Measurements from ENCODE around the gene METTL6.

Gene METTL6

GRCh38 chr3:15433531-15433930 lies 6.2 kb upstream of the METTL6 start:
- peaks cover 66% of the 10 kb centered on the region for H3K36me3 ChIP-seq (ENCODE audit: insufficient read depth, low read length)
- H3K27ac ChIP-seq (ENCODE audit: low read depth, low read length, poor library complexity, severe bottlenecking), result no peak overlapping the region
- TF ChIP-seq EZH2 (IDR thresholded peaks at IDR 0.05; ENCODE audit: borderline replicate concordance, low read length), result no peak
- TF ChIP-seq, protein P1, sequence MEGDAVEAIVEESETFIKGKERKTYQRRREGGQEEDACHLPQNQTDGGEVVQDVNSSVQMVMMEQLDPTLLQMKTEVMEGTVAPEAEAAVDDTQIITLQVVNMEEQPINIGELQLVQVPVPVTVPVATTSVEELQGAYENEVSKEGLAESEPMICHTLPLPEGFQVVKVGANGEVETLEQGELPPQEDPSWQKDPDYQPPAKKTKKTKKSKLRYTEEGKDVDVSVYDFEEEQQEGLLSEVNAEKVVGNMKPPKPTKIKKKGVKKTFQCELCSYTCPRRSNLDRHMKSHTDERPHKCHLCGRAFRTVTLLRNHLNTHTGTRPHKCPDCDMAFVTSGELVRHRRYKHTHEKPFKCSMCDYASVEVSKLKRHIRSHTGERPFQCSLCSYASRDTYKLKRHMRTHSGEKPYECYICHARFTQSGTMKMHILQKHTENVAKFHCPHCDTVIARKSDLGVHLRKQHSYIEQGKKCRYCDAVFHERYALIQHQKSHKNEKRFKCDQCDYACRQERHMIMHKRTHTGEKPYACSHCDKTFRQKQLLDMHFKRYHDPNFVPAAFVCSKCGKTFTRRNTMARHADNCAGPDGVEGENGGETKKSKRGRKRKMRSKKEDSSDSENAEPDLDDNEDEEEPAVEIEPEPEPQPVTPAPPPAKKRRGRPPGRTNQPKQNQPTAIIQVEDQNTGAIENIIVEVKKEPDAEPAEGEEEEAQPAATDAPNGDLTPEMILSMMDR (IDR thresholded peaks at IDR 0.05; ENCODE audit: low read length), result no peak
- no peaks in the 10 kb centered on the region for H3K9me3 ChIP-seq (ENCODE audit: low read length)
- no peak overlapping the region for H2AFZ ChIP-seq (ENCODE audit: low read length)
- H3K27me3 ChIP-seq (ENCODE audit: insufficient read depth, low read length), result no peaks in the 10 kb centered on the region
- H3K4me3 ChIP-seq (ENCODE audit: low read depth, low read length, poor library complexity, severe bottlenecking), result no peak overlapping the region
- no peaks in the 10 kb centered on the region; the same call in 1 of the 2 replicates for H3F3A ChIP-seq (ENCODE audit: insufficient read depth, low read length)
- H3K4me1 ChIP-seq (ENCODE audit: insufficient read depth, low read length, severe bottlenecking), result peaks cover 11% of the 10 kb centered on the region
- no peaks in the 10 kb centered on the region for H4K20me1 ChIP-seq (ENCODE audit: insufficient read depth, low read length)
- peaks cover 12% of the 10 kb centered on the region for H3K79me2 ChIP-seq (ENCODE audit: insufficient read depth, low read length)
- H3K9me2 ChIP-seq (ENCODE audit: low read depth, low read length), result no peaks in the 10 kb centered on the region
- H3K4me2 ChIP-seq (ENCODE audit: low read length), result no peak overlapping the region
- no peak overlapping the region for H3K9ac ChIP-seq (ENCODE audit: low read length)

GRCh38 chr3:15431256-15431837 lies 4.0 kb upstream of the METTL6 start:
- Histone ChIP-seq H3K4me2 (ENCODE audit: low read length) (no peak overlapping the region), H3K9me3 (ENCODE audit: low read length) (no peaks in the 10 kb centered on the region), H3K27me3 (ENCODE audit: insufficient read depth, low read length) (no peaks in the 10 kb centered on the region), H3K9me2 (ENCODE audit: low read depth, low read length) (no peaks in the 10 kb centered on the region), H3K27ac (ENCODE audit: low read depth, low read length, poor library complexity, severe bottlenecking) (no peak overlapping the region), H4K20me1 (ENCODE audit: insufficient read depth, low read length) (no peaks in the 10 kb centered on the region), H3K4me1 (ENCODE audit: insufficient read depth, low read length, severe bottlenecking) (peaks cover 22% of the 10 kb centered on the region), H3K36me3 (ENCODE audit: insufficient read depth, low read length) (peaks cover 47% of the 10 kb centered on the region), H2AFZ (ENCODE audit: low read length) (no peak overlapping the region), H3K79me2 (ENCODE audit: insufficient read depth, low read length) (peaks cover 29% of the 10 kb centered on the region), H3K4me3 (ENCODE audit: low read depth, low read length, poor library complexity, severe bottlenecking) (no peak overlapping the region), H3K9ac (ENCODE audit: low read length) (no peak overlapping the region), H3F3A (ENCODE audit: insufficient read depth, low read length) (no peaks in the 10 kb centered on the region; the same call in 1 of the 2 replicates)
- TF ChIP-seq, protein P1 (IDR thresholded peaks at IDR 0.05; ENCODE audit: low read length), result no peak
- no peak for TF ChIP-seq EZH2 (IDR thresholded peaks at IDR 0.05; ENCODE audit: borderline replicate concordance, low read length)

DNA sequence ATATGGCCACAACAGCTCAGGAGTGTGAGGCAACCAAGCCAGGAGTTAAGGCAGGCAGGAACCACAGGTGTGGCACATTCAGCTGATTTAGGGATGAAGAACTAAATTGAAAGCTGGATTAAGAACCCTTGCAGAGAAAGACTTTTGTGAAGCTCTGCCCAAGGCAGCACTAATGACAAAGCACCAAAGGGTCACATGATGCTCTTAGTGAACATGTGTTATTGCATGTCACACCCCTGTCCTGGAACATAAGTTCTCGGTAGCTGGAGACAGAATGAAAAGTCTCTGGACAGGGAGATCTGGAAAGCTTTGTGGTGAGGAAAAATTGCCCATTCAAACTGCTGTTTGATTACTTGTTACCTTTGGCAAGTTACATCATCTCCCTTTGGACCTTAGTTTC lies 3.3 kb upstream of the METTL6 start:
- TF ChIP-seq, protein P1 (IDR thresholded peaks at IDR 0.05; ENCODE audit: low read length), result no peak
- TF ChIP-seq EZH2 (IDR thresholded peaks at IDR 0.05; ENCODE audit: borderline replicate concordance, low read length), result no peak
- peaks cover 40% of the 10 kb centered on the region for H3K36me3 ChIP-seq (ENCODE audit: insufficient read depth, low read length)
- H3K9me3 ChIP-seq (ENCODE audit: low read length), result no peaks in the 10 kb centered on the region
- H3K9ac ChIP-seq (ENCODE audit: low read length), result no peak overlapping the region
- no peak overlapping the region for H3K27ac ChIP-seq (ENCODE audit: low read depth, low read length, poor library complexity, severe bottlenecking)
- H4K20me1 ChIP-seq (ENCODE audit: insufficient read depth, low read length), result no peaks in the 10 kb centered on the region
- peaks cover 32% of the 10 kb centered on the region for H3K79me2 ChIP-seq (ENCODE audit: insufficient read depth, low read length)
- H3F3A ChIP-seq (ENCODE audit: insufficient read depth, low read length), result no peaks in the 10 kb centered on the region; the same call in 1 of the 2 replicates
- H3K4me3 ChIP-seq (ENCODE audit: low read depth, low read length, poor library complexity, severe bottlenecking), result no peak overlapping the region
- no peaks in the 10 kb centered on the region for H3K9me2 ChIP-seq (ENCODE audit: low read depth, low read length)
- H3K27me3 ChIP-seq (ENCODE audit: insufficient read depth, low read length), result no peaks in the 10 kb centered on the region
- H3K4me2 ChIP-seq (ENCODE audit: low read length), result no peak overlapping the region
- H3K4me1 ChIP-seq (ENCODE audit: insufficient read depth, low read length, severe bottlenecking), result peaks cover 29% of the 10 kb centered on the region
- no peak overlapping the region for H2AFZ ChIP-seq (ENCODE audit: low read length)

All from OCI-LY1 (cell line).